GM04503 (cell line): ENCODE results near the gene CNOT10.

Experiments
- DNase-seq: peaks from one replicate; pipeline ENCODE4 v3.0.0-alpha.2; 2012; ENCODE audit warnings: low read depth

Gene CNOT10

DNA sequence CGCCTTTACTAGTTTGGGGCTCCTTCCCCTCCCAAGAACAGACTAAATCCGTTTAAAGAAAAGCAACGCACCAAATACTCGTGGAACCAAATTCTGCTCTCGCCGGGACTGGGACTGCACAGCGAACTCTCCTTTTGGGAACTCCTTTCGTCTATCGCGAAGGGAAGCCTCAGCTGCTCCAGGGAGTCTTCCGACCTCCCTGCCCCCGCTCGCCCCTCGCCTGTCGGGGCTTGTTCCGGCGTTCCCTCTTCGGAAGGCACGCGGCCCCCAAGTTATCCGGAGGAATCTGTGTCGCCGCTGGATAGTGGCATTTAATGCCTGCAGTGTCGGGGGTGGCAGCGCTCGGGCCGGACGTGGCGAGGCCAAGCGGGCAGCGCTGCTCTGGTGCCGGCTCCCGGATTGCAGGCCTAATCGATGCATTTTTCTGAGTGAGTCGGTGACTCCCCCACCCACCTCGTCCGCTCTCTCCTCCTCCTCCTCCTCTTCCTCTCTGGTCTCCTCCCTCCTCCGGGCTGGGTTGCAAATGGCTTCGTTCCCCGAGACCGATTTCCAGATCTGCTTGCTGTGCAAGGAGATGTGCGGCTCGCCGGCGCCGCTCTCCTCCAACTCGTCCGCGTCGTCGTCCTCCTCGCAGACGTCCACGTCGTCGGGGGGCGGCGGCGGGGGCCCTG, 132.7 kb downstream of the CNOT10 start, which contains the start of gene TRIM71:
TSS of gene TRIM71 (plus strand) at position 440 of the 671 bp plus-strand sequence. CDS start at position 524, 84 bp downstream.
- no peak for DNase-seq

DNA sequence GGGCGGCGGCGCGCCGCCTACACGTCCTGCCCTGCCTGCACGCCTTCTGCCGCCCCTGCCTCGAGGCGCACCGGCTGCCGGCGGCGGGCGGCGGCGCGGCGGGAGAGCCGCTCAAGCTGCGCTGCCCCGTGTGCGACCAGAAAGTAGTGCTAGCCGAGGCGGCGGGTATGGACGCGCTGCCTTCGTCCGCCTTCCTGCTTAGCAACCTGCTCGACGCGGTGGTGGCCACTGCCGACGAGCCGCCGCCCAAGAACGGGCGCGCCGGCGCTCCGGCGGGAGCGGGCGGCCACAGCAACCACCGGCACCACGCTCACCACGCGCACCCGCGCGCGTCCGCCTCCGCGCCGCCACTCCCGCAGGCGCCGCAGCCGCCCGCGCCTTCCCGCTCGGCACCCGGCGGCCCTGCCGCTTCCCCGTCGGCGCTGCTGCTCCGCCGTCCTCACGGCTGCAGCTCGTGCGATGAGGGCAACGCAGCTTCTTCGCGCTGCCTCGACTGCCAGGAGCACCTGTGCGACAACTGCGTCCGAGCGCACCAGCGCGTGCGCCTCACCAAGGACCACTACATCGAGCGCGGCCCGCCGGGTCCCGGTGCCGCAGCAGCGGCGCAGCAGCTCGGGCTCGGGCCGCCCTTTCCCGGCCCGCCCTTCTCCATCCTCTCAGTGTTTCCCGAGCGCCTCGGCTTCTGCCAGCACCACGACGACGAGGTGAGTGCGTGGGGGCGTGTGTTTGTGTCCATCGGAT, 133.4 kb downstream of the CNOT10 start:
- no peak for DNase-seq

DNA sequence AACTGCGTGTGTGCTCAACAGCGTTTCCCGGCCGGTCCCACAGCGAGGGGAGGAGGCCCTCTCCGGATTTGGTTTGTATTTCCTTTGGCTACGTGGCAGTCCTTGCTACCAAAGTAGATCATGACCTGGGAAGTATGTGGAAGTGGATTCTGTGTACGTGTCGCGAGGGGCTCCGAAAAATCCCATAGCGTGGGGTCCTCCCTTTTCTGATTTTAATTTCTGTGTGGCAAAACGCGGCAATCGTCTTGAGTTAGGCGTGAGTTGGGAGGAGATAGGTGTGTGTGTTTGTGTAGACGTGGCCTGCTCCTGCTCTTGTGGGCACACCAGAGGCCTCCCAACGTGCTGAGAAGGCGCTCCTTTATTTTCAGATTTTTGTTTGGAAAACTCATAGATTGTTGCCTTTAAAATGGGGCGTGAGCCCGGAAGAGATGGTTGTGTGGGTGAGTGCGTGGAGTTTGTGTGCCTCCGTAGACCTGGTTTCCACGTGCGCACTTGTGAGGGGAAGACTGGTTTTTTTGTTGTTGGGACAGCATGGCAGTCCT, 134.1 kb downstream of the CNOT10 start:
- DNase-seq, result no peak

GRCh38 chr3:32819551-32820348, 134.8 kb downstream of the CNOT10 start:
- DNase-seq, result no peak

GRCh38 chr3:32820430-32820829, 135.4 kb downstream of the CNOT10 start:
- no peak for DNase-seq

- no peak for DNase-seq
Observed at GRCh38 chr3:32820971-32821685, 136.1 kb downstream of the CNOT10 start.

DNA sequence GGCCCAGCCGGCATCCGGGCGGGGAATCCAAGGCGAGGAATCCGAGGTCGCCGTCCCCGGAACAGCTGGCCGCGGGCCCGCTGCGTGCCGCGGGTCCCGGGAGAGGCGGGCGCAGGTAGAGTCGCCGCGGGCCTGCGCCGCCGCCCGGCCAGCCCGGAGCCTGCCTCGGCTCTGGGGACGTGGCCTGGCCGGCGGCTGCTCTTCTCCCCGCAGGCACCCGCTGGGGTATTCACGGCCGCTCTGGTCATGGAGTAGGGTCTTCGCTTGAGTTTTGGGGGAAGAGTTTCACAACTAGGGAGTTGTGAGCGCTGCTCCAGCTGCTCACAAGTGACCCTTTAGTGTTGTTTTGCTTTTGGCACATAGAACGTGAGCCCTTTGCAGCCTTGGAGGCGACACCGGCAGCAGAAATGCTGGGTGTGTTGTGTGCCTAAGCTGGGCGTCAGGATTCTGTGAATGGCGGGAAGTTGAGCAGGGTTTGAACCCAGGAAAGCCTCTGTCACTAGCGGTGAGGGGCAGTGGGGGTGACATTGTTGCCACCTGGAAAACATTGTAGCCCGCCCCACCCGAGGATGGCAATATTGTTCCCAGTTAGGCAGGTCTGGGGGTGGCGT, 136.8 kb downstream of the CNOT10 start:
- no peak for DNase-seq

DNA sequence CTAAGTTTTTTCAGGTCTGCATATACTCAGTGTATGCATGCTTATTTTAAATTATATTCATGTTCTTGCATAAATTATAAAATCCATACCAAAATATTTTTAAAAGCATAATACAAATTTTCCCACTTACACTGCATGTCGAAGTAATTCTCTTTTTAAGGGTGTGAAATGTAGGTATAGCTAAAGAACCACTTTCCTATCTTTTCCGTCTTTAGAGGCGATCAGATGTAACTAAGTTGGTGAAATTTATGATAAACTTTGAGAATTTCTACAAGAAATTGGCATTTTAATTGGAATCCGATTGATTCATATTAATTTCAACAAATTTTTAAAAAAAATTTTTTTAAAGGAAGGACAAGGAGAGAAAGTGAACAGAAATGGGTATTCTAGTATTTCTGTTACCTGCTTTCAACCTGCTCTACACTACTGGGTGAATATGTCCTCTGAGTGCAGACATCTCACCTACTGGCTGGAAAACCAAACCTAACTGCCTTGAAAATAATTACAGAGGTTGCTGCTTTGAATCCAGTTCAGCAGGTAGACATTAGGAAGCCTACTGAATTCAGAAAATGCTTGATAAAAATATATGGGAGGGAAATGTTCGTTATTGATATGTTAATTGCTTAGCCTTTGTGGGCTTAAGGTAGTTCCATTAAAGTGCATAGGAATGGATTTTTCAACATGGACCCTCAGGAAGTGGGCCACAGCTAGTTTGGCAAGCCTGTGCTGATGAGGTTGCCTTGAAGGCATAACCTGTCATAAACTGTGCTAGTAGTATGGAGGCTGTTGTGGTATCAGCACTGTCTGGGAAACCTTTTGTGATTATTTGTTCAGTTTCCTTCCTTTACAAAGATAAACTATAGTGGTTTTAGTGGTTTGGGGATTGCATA, 137.9 kb downstream of the CNOT10 start:
- DNase-seq, result no peak
